Esophagus muscularis mucosa (tissue), 4 donors: ENCODE measurements around the gene MC3R. TPM values are rescaled to one million over a fixed set of nuclear protein-coding genes. Genes with fewer than 3 reads are reported as not detected.

Experiments
- DNase-seq: peaks from one replicate; pipeline ENCODE4 v3.0.0-alpha.2; 2017; ENCODE audit errors: extremely low spot score
- H3K27ac ChIP-seq, 4 donors: fragments of 200-600 bp; sonication (generic); replicated peaks in 1 of 4; 1 replicate in 3 of 4; 2 replicates in 1 of 4; pipeline ENCODE4 v1.5.1; 2016 to 2019; ENCODE audit warnings: mild to moderate bottlenecking in 1 of 4
- H3K27me3 ChIP-seq, 4 donors: fragments of 200-600 bp; sonication (generic); one replicate each; pipeline versions ENCODE4 v1.5.1 to v1.6.0; 2016 to 2019
- H3K36me3 ChIP-seq, 4 donors: fragments of 200-600 bp; sonication (generic); one replicate each; pipeline ENCODE4 v1.5.1; 2016 to 2019
- H3K4me1 ChIP-seq, 4 donors: fragments of 200-600 bp; sonication (generic); one replicate each; pipeline ENCODE4 v1.5.1; 2016 to 2019
- H3K4me3 ChIP-seq, 4 donors: fragments of 200-600 bp; sonication (generic); 1 replicate in 2 of 4; 2 replicates in 2 of 4; pipeline ENCODE4 v1.5.1; 2016 to 2019; ENCODE audit warnings: mild to moderate bottlenecking in 4 of 4, moderate library complexity in 1 of 4
- H3K9me3 ChIP-seq, 4 donors: fragments of 200-600 bp; sonication (generic); 1 replicate in 3 of 4; 2 replicates in 1 of 4; pipeline ENCODE4 v1.5.1; 2016 to 2019
- EP300 ChIP-seq: sonication (generic); formaldehyde crosslinking; IDR thresholded peaks from one replicate; pipeline ENCODE4 v1.6.1; 2017; ENCODE audit warnings: antibody characterized with exemption
- POLR2A ChIP-seq: fragments of 450-650 bp; IDR thresholded peaks from one replicate; pipeline ENCODE4 v1.6.1; 2017; ENCODE audit warnings: antibody characterized with exemption, moderate library complexity, mild to moderate bottlenecking, low read depth
- POLR2AphosphoS5 ChIP-seq, 2 donors: sonication (generic); formaldehyde crosslinking; IDR thresholded peaks; one replicate each; pipeline ENCODE4 v1.6.1; 2017; ENCODE audit warnings: antibody characterized with exemption in 2 of 2
- WGBS: methylation state at CpG from one replicate; pipeline ENCODE4 v1.1.5; 2018; 5-methylcytosine and 5-hydroxymethylcytosine counted together
- intact Hi-C: fragments of 100-400 bp; cut with DNase I; formaldehyde crosslinking; loops from one replicate; pipeline ENCODE4 v1.15.1; 2023
- total RNA-seq, 4 donors: library from RNA; depleted of rRNA; stranded (reverse); fragments of >200 nt; gene quantifications; one replicate each; pipeline versions ENCODE4 v1.1.0 to v1.2.1, GENCODE V29; 2016
- TF ChIP-seq, protein P1 (sequence below), 3 experiments: fragments of 200-600 bp in 2 of 3; fragments of 450-650 bp in 1 of 3; sonication (generic) in 2 of 3; IDR thresholded peaks; one replicate each; pipeline ENCODE4 v1.5.1; 2017 to 2019; ENCODE audit warnings: antibody characterized with exemption in 3 of 3, mild to moderate bottlenecking in 2 of 3, moderate library complexity in 1 of 3

The MC3R gene
- total RNA-seq, 4 donors from 2014 or later = not detected

DNA sequence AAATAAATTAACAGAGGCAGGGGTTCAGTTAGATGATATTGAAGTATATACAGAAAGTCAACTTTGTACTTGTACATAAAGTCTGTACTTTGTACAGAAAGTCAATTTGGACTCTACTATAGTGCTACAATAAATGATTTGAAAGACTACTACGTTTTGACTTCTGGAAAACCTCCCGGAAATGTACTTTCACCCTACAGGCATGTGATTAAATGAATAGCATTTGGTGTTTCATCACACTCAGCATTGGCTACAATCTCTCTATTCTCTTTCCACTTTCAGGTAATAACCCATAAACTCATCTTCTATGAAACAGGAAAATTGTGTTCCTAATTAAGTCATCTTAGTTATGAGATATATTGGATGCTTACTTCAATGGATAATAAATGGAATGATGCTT, 25.6 kb upstream of the MC3R start:
- WGBS = 74% methylated on average over 2 of the region's 2 CpGs
- H3K4me3 ChIP-seq = no peak overlapping the region
- no peaks in the 10 kb centered on the region for H3K4me1 ChIP-seq
- peaks cover 0 to 13% (median 0%) of the 10 kb centered on the region in 4 donors for H3K9me3 ChIP-seq
- no peak overlapping the region for H3K27ac ChIP-seq
- DNase-seq = no peak
- TF ChIP-seq EP300 (no peak), POLR2AphosphoS5 (IDR thresholded peaks at IDR 0.05) (no peak), POLR2A (no peak)
- TF ChIP-seq, protein P1, sequence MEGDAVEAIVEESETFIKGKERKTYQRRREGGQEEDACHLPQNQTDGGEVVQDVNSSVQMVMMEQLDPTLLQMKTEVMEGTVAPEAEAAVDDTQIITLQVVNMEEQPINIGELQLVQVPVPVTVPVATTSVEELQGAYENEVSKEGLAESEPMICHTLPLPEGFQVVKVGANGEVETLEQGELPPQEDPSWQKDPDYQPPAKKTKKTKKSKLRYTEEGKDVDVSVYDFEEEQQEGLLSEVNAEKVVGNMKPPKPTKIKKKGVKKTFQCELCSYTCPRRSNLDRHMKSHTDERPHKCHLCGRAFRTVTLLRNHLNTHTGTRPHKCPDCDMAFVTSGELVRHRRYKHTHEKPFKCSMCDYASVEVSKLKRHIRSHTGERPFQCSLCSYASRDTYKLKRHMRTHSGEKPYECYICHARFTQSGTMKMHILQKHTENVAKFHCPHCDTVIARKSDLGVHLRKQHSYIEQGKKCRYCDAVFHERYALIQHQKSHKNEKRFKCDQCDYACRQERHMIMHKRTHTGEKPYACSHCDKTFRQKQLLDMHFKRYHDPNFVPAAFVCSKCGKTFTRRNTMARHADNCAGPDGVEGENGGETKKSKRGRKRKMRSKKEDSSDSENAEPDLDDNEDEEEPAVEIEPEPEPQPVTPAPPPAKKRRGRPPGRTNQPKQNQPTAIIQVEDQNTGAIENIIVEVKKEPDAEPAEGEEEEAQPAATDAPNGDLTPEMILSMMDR (IDR thresholded peaks at IDR 0.05) = no peak
- H3K27me3 ChIP-seq = no peaks in the 10 kb centered on the region
- intact Hi-C loops = no loop called here
- H3K36me3 ChIP-seq = no peaks in the 10 kb centered on the region

DNA sequence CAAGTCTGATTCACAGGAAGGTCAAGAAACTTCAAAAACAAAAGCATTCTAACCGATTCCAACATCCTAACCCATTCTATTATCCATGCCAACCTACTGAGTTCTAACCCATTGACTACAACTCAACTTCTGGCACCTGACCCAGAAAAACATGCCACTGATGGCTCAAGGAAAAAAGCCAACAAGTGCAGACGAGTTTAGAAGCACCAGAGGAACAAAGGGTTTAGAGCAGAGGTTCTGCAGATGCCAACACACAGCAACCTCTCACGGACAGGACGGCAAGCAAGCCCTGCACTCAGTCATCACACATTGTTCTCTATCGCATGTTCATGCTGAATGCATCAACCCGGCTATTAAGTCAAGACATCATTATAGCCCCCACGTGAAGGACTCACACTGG, 25.2 kb upstream of the MC3R start:
- Histone ChIP-seq H3K27ac (no peak overlapping the region), H3K36me3 (no peaks in the 10 kb centered on the region), H3K4me3 (no peak overlapping the region), H3K27me3 (no peaks in the 10 kb centered on the region), H3K4me1 (no peaks in the 10 kb centered on the region), H3K9me3 (peaks cover 0 to 13% (median 0%) of the 10 kb centered on the region in 4 donors)
- WGBS = 81% methylated on average over 7 of the region's 7 CpGs
- no peak for TF ChIP-seq POLR2A
- no peak for DNase-seq
- intact Hi-C loops = no loop called here

DNA sequence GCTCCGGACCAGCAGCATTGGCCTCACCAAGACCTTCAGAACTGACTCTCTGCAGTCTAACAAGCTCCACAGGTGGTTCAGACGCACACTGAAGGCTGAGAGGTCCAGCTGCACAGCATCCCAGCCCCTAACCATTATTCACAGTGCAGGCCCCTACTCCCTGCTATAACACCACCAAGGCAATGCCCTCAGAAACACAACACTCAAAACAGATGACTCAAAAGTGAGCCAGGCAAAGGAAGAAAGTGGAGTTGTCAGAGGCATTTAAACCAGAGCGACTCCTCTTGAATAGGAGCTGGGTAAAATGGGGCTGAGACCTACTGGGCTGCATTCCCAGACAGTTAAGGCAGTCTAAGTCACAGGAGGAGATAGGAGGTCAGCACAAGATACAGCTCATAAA, 20.5 kb upstream of the MC3R start:
- DNase-seq = no peak

DNA sequence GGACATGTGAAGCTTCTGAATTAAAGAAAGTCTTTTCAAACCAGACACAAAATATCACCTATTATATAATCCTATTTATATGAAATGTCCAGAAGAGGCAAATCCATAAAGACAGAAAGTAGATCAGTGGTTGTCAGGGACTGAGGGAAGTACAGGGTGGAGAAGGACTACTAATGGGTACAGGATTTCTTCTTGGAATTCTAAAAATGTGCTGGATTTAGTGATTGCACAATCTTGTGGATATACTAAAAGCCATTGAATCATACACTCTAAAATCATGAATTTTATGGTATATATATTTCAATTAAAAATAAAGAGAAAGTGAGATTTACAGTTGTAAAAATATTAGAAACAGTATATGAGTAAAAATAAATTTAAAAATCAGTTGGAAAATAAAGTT, 18.7 kb upstream of the MC3R start:
- Histone ChIP-seq H3K9me3 (peaks cover 0 to 9% (median 4%) of the 10 kb centered on the region in 4 donors), H3K27ac (no peak overlapping the region), H3K4me3 (no peak overlapping the region), H3K27me3 (peaks cover 0 to 11% (median 0%) of the 10 kb centered on the region in 4 donors), H3K4me1 (no peaks in the 10 kb centered on the region), H3K36me3 (no peaks in the 10 kb centered on the region)
- intact Hi-C loops = no loop called here
- TF ChIP-seq POLR2AphosphoS5 (IDR thresholded peaks at IDR 0.05) (no peak), EP300 (no peak), POLR2A (no peak)
- TF ChIP-seq, protein P1 (IDR thresholded peaks at IDR 0.05) = no peak
- DNase-seq = no peak

More for the DNA sequence above, 20.5 kb upstream of the MC3R start:
- Histone ChIP-seq H3K9me3 (no peaks in the 10 kb centered on the region), H3K4me3 (no peak overlapping the region), H3K27ac (no peak overlapping the region), H3K36me3 (no peaks in the 10 kb centered on the region), H3K4me1 (no peaks in the 10 kb centered on the region), H3K27me3 (peaks cover 0 to 11% (median 0%) of the 10 kb centered on the region in 4 donors)
- intact Hi-C loops = no loop called here
- TF ChIP-seq EP300 = no peak
- no peak for TF ChIP-seq POLR2AphosphoS5 (IDR thresholded peaks at IDR 0.05)
- TF ChIP-seq POLR2A = no peak
- TF ChIP-seq, protein P1 (IDR thresholded peaks at IDR 0.05) = no peak
- 85% methylated on average over 3 of the region's 3 CpGs for WGBS

DNA sequence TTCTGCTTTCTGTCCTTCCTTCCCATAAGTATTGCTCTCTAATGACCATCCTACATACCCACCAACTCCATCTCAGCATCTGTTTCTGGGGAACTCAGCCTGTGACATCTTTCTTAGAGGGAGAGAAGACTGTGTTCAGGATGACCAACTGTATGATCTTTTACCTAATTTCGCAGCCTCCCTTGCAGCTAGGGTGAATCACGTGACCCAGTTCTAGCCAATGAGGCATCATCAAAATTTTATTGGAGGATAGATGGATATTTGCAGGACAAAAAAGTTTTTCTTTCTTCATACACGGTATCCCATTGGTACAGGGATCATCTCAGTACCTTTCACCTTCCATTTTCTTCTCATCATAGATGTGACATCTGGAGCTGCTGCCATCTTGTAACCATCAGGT, 14.4 kb upstream of the MC3R start:
- intact Hi-C loops = no loop called here
- TF ChIP-seq, protein P1 (IDR thresholded peaks at IDR 0.05) = no peak
- TF ChIP-seq POLR2AphosphoS5 (IDR thresholded peaks at IDR 0.05) (no peak), EP300 (no peak), POLR2A (no peak)
- Histone ChIP-seq H3K27ac (no peak overlapping the region), H3K4me3 (no peak overlapping the region), H3K4me1 (no peaks in the 10 kb centered on the region), H3K27me3 (peaks cover 0 to 5% (median 0%) of the 10 kb centered on the region in 4 donors), H3K36me3 (no peaks in the 10 kb centered on the region), H3K9me3 (peaks cover 0 to 20% (median 13%) of the 10 kb centered on the region in 4 donors)
- 73% methylated on average over 3 of the region's 3 CpGs for WGBS
- DNase-seq = no peak
